GM19025 (cell line): ENCODE measurements around the gene NF1.
"Not testable (repeated sequence)": the region's sequence is repeated elsewhere in the genome, so short reads cannot be mapped to it uniquely, and the experiment has no call there.

Experiments
- ATAC-seq: cut with Tn5 transposase; IDR thresholded peaks from one replicate; pipeline ENCODE4 v1.9.1; 2021; ENCODE audit warnings: mild to moderate bottlenecking, low read depth, moderate library complexity; ENCODE audit not compliant: unreplicated experiment

NF1 gene

DNA sequence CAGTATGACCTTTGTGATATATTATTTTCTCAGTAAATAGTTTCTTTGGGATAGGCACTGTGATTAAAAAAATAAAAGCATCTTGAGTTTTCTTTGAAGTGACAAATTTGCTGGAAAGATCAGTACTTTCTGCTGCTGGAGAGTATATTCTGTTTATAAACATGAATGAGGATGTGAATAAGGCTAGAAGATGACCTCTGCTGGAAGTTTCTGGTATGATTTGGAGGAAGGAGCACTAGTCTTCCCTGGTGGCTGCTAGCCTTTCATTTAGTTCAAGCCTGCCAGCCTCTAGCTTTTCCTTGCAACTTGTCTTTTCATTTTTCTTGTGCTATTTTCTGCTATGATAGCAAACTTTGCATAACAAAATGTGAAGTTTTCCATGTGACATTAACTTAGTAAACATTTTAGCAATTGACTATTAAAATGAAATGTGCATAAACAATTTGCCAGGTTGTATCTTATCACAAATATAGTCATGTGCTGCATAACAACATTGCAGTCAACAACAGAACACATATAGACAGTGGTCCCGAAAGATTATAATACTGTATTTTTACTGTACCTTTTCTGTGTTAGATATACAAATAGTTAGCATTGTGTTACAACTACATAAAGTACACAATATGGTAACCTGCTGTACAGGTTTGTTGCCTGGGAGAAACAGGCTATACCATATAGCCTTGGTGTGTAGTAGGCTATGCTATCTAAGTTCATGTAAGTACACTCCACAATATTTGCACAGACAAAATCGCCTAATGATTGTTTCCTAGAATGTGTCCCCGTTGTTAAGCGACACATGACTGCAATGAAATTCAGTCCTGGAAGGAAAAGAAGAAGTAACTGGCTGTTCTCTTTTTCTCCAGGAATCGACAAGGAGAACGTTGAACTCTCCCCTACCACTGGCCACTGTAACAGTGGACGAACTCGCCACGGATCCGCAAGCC is 278.6 kb downstream of the NF1 start:
- ATAC-seq, result no peak

DNA sequence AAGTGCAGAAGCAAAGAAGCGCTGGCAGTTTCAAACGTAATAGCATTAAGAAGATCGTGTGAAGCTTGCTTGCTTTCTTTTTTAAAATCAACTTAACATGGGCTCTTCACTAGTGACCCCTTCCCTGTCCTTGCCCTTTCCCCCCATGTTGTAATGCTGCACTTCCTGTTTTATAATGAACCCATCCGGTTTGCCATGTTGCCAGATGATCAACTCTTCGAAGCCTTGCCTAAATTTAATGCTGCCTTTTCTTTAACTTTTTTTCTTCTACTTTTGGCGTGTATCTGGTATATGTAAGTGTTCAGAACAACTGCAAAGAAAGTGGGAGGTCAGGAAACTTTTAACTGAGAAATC is 279.3 kb downstream of the NF1 start:
- no peak for ATAC-seq

DNA sequence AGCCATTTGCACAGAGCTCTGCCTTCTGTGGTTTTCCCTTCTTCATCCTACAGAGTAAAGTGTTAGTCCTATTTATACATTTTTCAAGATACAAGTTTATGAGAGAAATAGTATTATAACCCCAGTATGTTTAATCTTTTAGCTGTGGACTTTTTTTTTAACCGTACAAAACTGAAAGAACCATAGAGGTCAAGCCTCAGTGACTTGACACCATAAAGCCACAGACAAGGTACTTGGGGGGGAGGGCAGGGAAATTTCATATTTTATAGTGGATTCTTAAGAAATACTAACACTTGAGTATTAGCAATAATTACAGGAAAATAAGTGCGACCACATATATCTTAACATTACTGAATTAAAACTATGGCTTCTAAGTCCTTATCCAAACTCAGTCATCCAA is 279.7 kb downstream of the NF1 start:
- ATAC-seq, result no peak

DNA sequence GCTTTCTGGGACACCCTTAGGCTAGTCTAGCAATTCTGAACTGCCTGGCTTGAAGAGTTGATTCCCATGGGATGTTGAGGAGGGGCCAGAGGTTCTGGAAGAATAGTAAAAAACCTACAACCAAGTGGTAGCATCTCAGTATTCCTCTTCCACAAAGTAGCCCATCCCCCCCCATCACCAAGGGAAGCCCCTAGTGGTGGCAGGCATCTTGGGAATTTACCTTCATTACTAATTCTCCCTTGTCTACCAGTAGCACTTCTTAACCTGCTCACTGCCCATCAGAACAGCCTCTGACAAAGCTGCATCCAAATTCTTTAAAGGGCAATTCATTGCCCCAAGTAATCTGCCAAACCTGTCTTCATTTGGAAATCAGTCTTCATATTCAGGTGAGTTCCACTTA is 283.9 kb downstream of the NF1 start:
- no peak for ATAC-seq

DNA sequence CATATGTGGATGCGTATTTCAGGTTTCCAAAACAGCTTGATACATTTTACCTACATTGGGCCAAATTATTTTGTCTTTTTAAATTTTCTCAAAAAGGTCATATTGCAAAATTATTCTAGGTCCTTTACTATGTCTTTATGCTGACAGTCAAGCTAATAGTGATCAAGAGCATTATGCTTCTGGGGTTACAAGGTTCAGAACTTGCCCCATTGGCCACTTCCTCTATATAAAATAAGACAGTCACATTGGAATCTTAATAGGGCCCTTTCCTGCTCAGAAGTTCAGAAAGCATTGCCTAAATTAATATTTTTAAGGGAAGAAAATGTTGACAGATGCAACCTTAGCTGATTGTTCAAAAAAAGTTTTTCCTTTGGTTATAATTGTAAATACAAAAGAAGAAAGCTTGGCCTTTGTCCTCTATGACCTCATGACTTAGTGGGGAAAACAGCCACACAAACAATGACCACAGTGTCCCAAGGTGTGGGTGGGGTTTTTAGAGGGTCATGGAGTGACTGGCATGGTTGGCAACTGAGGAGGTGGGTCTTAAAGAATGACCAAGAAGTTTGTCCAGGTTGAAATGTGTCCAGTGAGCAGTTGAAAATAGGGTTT is 284.9 kb downstream of the NF1 start:
- no peak for ATAC-seq

DNA sequence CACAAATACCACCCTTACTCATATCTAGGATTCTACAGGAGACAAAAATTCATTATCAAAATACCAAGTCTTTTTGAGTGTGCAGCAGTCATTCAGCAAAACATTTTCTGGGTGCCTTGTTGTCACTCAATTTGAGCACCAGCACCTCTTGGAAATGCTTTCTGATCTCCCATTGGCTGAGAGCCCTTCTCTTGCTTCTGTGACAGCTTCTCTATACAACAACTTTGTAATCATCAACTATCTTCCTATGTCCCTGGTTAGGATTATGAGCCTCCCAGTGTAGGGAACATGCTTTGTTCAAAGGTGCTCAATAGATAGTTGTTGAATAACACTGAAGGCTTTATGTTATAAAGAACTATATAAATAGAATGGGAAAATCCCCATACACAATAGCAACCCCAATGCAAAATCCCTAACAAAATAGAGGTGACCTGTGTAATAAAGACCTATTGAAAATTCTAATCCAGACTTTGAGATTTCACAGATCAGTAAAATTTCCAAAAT is 286.4 kb downstream of the NF1 start:
- no peak for ATAC-seq

DNA sequence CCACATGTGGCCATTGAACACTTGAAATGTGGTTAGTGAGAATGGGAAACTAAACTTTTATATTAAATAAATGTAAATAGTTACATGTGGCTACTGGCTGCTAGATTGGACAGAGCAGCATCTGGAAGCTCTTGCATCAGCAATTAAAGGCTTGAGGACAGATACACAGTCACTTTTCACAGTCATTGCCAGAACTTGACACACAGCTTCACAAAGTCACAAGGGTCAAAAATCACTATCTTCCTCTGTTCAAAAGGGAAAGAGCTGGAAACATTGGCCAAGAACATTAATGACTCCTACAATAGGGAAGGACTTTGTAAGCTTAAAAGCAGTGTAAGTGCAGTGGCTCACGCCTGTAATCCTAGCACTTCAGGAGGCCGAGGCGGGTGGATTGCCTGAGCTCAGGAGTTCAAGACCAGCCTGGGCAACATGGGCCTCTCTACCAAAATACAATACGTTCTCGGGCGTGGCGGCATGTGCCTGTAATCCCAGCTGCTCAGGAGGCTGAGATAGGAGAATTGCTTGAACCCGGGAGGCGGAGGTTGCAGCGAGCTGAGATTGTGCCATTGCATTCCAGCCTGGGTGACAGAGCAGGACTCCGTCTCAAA is 288.0 kb downstream of the NF1 start:
- not testable (repeated sequence) for ATAC-seq

DNA sequence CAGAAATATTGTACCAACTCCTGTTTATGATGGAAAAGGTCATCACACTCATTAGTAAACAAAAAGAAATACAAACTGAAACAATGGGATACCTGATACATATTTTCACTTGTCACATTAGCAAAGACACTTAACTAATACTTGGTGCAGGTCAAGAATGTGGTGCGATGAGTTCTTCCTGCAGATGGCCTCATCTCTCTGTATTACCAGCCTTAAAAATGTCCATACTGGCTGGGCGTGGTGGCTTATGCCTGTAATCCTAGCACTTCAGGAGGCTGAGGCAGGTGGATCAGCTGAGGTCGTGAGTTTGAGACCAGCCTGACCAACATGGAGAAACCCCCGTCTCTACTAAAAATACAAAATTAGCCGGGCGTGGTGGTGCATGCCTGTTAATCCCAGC is 288.7 kb downstream of the NF1 start:
- not testable (repeated sequence) for ATAC-seq

DNA sequence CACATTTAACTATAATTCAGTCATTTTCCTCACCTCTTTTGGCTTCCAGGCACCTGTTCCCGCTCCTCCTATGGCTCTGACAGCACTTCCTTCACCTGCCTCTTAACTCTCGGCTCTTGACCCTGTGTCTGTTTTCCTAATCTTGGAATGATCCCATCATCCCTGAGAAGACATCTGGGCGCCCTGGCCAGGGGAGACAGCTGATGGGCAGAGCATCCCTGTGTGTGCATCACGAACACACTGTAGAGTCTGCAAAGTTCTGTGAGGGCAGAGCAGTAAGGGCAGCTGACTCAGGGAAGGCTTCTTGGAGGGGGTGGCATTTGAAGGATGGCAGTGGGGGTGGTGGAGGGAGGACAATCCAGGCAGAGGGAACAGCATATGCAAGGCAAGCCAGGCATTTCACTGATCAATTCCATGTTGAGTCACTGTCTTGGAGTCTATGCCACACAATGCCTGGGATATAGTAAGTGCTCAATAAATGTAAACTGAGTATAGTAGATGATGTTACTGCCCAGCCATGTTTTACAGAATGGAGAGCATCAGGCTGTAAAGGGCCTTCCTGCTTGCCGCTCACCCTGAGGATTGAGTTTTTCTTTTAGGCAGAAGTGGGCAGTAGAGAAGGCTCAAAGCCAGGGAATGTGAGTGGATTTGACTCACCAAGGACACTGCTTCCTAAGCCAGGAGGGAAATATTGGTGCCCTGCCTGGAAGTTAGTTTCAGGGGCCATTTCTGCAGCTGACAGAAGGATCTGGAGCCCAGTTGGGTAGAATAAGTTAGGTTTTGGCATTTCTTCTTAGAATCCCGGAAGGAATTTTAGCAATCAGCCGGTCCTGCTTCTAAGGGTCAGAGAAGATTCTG is 290.9 kb downstream of the NF1 start:
- ATAC-seq, result no peak

DNA sequence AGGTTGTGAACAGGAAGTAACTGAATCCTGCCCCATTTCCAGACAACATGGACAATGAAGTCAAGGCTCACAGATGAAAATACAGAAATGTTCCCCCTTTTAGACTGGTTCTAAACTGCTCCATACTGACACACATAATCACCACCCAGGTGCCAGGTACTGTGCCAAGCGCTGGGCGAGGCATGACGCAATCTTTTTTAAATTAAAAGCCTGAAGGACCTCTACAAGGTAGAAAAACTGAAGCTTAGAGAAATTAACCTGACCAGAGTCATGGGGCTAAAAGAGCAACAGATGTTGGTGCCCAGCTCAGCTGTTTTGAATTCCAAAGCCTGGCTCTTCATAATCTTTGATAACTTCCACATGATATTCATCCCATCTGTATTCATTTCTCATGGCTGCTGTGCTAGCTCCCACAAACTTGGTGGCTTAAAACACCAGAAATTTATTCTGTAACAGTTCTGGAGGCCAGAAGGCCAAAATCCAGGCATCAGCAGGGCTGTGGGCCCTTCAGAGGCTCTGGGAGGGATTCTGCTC is 291.8 kb downstream of the NF1 start:
- no peak for ATAC-seq

DNA sequence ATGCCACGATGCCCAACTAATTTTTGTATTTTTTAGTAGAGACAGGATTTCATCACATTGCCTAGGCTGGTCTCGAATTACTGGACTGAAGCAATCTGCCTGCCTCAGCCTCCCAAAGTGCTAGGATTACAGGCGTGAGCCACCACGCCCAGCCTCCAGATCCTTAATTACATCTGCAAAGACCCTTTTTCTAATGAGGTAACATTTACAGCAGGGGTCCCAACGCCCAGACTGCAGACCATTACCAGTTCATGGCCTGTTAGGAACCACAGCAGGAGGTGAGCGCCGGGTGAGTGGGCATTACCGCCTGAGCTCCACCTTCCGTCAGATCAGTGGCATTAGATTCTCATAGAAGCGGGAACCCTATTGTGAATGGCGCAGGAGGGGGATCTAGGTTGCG is 292.7 kb downstream of the NF1 start:
- ATAC-seq, result no peak

DNA sequence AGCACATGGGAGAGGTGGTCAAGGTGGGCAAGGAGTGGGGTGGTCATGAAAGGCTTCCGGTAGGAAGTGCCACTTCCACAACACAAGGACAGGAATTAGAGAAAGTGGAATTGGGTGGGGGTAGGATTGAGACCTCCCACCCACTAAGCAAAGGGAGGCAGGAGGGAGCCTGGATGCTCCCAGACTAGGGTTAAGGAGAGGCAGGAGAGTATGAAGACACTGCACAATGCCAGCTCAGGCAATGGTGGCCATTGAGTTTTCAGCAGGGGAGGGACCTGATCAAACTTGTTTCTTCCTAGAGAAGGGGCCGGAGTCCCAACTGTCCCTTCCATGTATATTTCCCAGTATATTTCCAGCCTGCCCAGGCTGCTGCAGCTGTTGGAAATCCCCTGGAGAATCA is 293.6 kb downstream of the NF1 start:
- no peak for ATAC-seq

DNA sequence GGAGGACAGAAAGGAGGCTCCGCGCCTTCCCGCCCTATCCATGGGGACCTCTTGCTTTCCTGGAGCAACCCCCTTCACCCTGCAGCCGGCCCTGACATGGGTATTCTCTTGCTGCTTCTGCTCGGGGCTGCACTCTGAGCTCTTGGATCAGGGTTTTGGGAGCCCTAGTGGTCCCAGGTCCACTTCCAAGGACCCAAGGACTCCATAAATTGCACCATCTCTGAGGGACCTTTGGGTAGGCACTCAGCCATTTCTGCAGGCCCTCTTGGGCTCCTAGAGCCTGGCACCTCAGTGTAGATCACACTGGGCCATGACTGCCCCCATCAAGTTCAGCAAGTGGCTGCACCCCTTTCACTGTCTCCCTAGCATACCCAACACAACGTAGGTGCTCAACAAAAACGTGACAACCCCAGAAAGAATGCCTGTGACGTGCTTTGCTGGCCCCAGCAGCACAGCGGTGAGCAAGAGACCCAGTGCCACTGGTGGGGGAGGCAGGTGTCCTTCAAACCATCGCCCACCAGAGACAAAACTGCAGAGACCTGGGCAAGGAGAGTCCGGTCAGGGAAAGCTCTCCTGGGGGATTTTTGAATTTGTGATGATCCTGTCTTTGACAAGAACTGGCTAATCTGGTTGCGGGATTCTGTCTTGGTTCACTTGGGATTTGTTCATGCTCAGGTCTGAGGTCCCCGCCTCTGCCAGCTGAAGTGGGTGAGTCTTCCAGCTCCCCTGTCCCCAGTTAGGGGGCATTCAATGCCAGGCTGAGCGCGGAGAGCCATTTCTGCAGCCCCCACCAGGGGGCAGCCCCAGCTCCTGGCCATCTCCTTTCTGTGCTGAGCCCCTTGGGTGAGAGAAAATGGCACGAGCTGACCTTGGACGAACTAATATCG is 294.2 kb downstream of the NF1 start:
- no peak for ATAC-seq

DNA sequence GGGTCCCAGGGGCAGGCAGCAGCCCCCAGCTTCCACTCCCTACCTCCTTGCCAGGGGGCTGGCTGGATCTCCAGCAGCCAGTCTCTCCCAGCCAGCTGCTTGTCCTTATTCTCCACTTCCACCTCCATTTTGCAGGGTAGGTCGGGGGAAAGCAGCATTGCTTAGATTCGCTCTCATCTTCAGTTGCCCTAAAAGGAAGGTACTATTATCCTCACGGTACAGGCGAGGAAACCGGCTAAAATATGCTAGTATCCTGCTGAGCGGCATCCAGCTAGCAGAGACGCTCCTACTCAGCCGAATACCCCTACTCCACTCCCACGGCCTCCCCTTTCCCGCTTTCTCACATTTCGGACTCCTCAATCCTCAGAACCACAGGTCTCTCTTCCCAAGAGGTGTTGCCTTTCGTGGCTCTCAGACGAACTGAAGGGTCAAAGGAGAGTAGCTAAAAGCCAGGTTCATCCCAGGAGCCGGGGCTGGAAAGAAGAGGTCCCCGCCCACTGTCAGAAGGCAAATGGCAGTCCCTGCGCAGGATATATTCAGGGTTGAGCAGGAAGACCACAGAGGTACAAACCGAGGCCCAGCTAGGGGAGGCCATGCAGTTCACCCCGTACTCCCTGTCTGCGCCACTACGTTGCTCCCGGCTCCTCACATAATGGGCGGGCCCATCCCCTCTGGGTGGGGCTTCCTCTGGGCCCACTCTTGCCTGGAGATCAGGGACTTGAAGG is 295.0 kb downstream of the NF1 start:
- ATAC-seq, result no peak

DNA sequence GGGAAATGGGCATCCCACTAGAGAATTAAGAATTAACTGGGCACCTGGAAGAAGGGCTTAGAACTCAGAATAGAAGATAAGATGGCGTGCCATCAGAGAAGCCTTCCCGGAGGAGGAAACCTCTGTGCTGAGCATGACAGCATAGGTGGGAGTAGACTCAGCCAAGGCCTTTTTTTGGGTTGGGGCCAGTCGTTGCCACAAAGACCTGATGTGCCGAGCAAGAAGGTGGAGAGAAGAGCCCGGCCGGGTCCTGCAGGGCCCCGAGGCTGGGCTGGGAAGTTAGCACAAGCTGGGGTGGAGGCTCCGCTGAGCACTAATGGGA is 295.6 kb downstream of the NF1 start:
- no peak for ATAC-seq

DNA sequence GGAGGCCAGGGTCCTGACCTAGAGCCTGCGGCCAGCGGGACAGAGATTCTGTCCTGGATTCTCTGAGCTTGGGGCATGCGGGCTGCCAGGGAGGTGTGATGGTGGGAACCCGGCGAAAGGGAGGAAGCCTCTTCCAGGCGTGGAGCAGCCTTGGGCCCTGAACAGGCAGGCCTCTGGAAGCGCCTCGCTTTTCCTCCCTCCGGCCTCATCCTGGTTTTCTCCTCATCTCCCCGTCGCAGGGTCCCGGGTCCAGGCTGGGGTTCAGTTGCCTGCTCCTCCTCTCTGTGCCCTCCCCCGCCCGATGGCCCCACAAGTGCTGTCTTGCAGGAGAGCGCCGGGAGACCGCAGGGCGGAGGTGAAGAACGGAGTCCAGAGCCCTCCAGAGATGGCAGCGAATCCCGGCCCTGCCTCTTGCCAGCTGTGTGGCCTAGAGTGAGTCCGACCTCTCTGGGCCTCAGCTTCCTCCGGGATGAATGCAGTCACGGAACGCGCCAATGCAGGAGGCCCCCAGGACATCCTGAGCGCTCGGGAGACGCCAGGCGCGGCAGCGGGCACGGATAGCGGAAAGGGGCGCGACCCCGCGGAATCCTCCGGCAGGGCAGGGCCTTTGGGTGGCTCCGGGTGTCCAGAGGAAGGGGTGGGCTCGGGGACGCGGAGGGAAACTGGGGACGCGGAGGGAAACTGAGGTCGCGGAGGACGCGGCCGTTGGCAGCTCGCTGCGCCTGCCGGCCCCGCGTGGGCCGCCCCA is 296.1 kb downstream of the NF1 start:
- ATAC-seq, result no peak

DNA sequence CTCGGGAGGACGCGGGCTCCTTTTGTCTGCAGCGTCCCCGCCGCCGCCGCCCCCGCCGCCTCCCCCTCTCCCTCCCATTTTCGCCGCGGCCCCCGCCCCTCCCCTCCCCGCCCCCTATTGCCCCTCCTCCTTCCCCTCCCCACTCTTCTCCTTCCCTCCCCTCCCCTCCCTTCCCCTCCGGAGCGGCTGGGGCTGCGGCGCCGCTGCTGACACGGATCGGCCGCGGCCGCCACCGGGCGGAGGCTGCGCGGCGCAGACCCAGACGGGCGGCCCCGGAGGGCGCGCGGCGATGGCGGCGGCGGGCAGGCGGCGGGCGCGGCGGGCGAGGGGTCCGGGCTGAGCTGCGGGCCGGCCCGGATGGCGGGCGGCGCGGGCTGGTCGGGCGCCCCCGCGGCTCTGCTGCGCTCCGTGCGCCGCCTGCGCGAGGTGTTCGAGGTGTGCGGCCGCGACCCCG is 296.7 kb downstream of the NF1 start, which contains the start of gene RAB11FIP4:
Gene RAB11FIP4 (plus strand): TSS at position 180 of the 454 bp plus-strand sequence. CDS start 178 bp downstream, at position 358.
- ATAC-seq, result no peak
